ENCODE measurements around the gene XPO5. TPM values are rescaled to one million over a fixed set of nuclear protein-coding genes. Genes with fewer than 3 reads are reported as not detected.

XPO5 gene
- polyA plus RNA-seq, 1 donor from 2014 or later = 28.5 TPM

- Histone ChIP-seq H2AFZ (ENCODE audit: low read depth, low read length) (no peak overlapping the region), H3K4me2 (ENCODE audit: low read length) (no peak overlapping the region), H3K27ac (ENCODE audit: low read length) (peak overlapping the region; percentile 76), H4K20me1 (ENCODE audit: insufficient read depth) (no peaks in the 10 kb centered on the region), H3K9me2 (ENCODE audit: insufficient read depth, low read length) (no peaks in the 10 kb centered on the region), H3K9me3 (ENCODE audit: low read length) (no peaks in the 10 kb centered on the region), H3K4me3 (ENCODE audit: low read length) (peak overlapping the region; percentile 75), H3K79me2 (replicated peaks; ENCODE audit: insufficient read depth, low read length) (peaks cover 17% of the 10 kb centered on the region), H3K9ac (ENCODE audit: low read length) (peak overlapping the region; percentile 81), H3F3A (ENCODE audit: insufficient read depth, low read length, poor library complexity, severe bottlenecking) (no peaks in the 10 kb centered on the region), H3K27me3 (ENCODE audit: insufficient read depth, low read depth, low read length) (no peaks in the 10 kb centered on the region), H3K36me3 (ENCODE audit: insufficient read depth, low read length) (peaks cover 5% of the 10 kb centered on the region)
- TF ChIP-seq MXI1 (conservative IDR thresholded peaks at IDR 0.05; ENCODE audit: poor library complexity, severe bottlenecking) (no peak), TAF1 (IDR thresholded peaks at IDR 0.05; ENCODE audit: low read depth) (no peak), SMC3 (conservative IDR thresholded peaks at IDR 0.05; ENCODE audit: poor library complexity) (no peak), EZH2 (IDR thresholded peaks at IDR 0.05; ENCODE audit: borderline replicate concordance, insufficient read depth, low read length, poor library complexity, severe bottlenecking) (no peak), RAD21 (conservative IDR thresholded peaks at IDR 0.05) (no peak), REST (IDR thresholded peaks at IDR 0.05; ENCODE audit: borderline replicate concordance) (no peak), POLR2AphosphoS5 (IDR thresholded peaks at IDR 0.05) (no peak), EP300 (conservative IDR thresholded peaks at IDR 0.05; ENCODE audit: poor library complexity, severe bottlenecking) (no peak), CTCF (IDR thresholded peaks at IDR 0.05; ENCODE audit: poor library complexity, severe bottlenecking) (no peak)
These were observed 65.0 kb downstream of the XPO5 start for GRCh38 chr6:43510827-43511163.

GRCh38 chr6:43509984-43510826, 65.6 kb downstream of the XPO5 start, which contains the start of gene LRRC73:
Gene LRRC73 (minus strand): TSS chr6:43510346. CDS start chr6:43509785, 561 bp downstream.
- peak within 1 kb of the TSS; percentile 81 for H3K9ac ChIP-seq (ENCODE audit: low read length)

More at GRCh38 chr6:43509984-43510826, 65.6 kb downstream of the XPO5 start, which contains the start of gene LRRC73:
- no peaks in the 10 kb centered on the region for H3K27me3 ChIP-seq (ENCODE audit: insufficient read depth, low read depth, low read length)
- no peak for TF ChIP-seq CTCF (IDR thresholded peaks at IDR 0.05; ENCODE audit: poor library complexity, severe bottlenecking)
- peak; percentile 21 for TF ChIP-seq SMC3 (conservative IDR thresholded peaks at IDR 0.05; ENCODE audit: poor library complexity)
- peak; percentile 83 for TF ChIP-seq POLR2AphosphoS5 (IDR thresholded peaks at IDR 0.05)
- peak; percentile 83 for TF ChIP-seq MXI1 (conservative IDR thresholded peaks at IDR 0.05; ENCODE audit: poor library complexity, severe bottlenecking)
- TF ChIP-seq EZH2 (IDR thresholded peaks at IDR 0.05; ENCODE audit: borderline replicate concordance, insufficient read depth, low read length, poor library complexity, severe bottlenecking) = no peak
- peak; percentile 59 for TF ChIP-seq EP300 (conservative IDR thresholded peaks at IDR 0.05; ENCODE audit: poor library complexity, severe bottlenecking)
- TF ChIP-seq TAF1 (IDR thresholded peaks at IDR 0.05; ENCODE audit: low read depth) = peak; percentile 55
- peak; percentile 60 for TF ChIP-seq REST (IDR thresholded peaks at IDR 0.05; ENCODE audit: borderline replicate concordance)
- TF ChIP-seq RAD21 (conservative IDR thresholded peaks at IDR 0.05) = peak; percentile 21
- H3K9me3 ChIP-seq (ENCODE audit: low read length) = no peaks in the 10 kb centered on the region
- H3F3A ChIP-seq (ENCODE audit: insufficient read depth, low read length, poor library complexity, severe bottlenecking) = no peaks in the 10 kb centered on the region
- H4K20me1 ChIP-seq (ENCODE audit: insufficient read depth) = no peaks in the 10 kb centered on the region
- H3K4me3 ChIP-seq (ENCODE audit: low read length) = peak within 1 kb of the TSS; percentile 75
- H3K27ac ChIP-seq (ENCODE audit: low read length) = peak within 1 kb of the TSS; percentile 76
- H3K9me2 ChIP-seq (ENCODE audit: insufficient read depth, low read length) = no peaks in the 10 kb centered on the region
- H2AFZ ChIP-seq (ENCODE audit: low read depth, low read length) = no peak within 1 kb of the TSS
- peak within 1 kb of the TSS; percentile 87 for H3K4me2 ChIP-seq (ENCODE audit: low read length)
- H3K79me2 ChIP-seq (replicated peaks; ENCODE audit: insufficient read depth, low read length) = peaks cover 11% of the 10 kb centered on the region
- H3K36me3 ChIP-seq (ENCODE audit: insufficient read depth, low read length) = peaks cover 5% of the 10 kb centered on the region
